MG63 (cell line): ENCODE data around the gene PYGM. TPM values are rescaled to one million over a fixed set of nuclear protein-coding genes. Genes with fewer than 3 reads are reported as not detected.

ENCODE experiments used
- DNase-seq: peaks from one replicate; pipeline ENCODE4 v3.0.0-alpha.2; 2020
- H3K27me3 ChIP-seq: fragments of 250-450 bp; sonication (Bioruptor Pico); 2 replicates; pipeline ENCODE4 v1.5.1; 2020; ENCODE audit warnings: mild to moderate bottlenecking, moderate library complexity
- H3K36me3 ChIP-seq: fragments of 250-450 bp; sonication (Bioruptor Pico); 2 replicates; pipeline ENCODE4 v1.5.1; 2020; ENCODE audit warnings: mild to moderate bottlenecking, moderate library complexity
- H3K4me3 ChIP-seq: fragments of 250-450 bp; sonication (Bioruptor Pico); 2 replicates; pipeline ENCODE4 v1.5.1; 2020; ENCODE audit warnings: mild to moderate bottlenecking, moderate library complexity
- H3K9me3 ChIP-seq: fragments of 250-450 bp; sonication (Bioruptor Pico); 2 replicates; pipeline ENCODE4 v1.5.1; 2020; ENCODE audit warnings: mild to moderate bottlenecking, moderate library complexity
- total RNA-seq: library from RNA; depleted of rRNA; stranded (reverse); fragments of >200 nt; shearing (Covaris generic); gene quantifications from 2 replicates; pipeline ENCODE4 v1.2.3, GENCODE V29; 2014; ENCODE audit warnings: low replicate concordance

Gene PYGM
- total RNA-seq, 1 experiment from 2014 or later = not detected

- peaks cover 57% of the 10 kb centered on the region for H3K36me3 ChIP-seq
These were observed 17.1 kb upstream of the PYGM start for GRCh38 chr11:64776875-64777274.

DNA sequence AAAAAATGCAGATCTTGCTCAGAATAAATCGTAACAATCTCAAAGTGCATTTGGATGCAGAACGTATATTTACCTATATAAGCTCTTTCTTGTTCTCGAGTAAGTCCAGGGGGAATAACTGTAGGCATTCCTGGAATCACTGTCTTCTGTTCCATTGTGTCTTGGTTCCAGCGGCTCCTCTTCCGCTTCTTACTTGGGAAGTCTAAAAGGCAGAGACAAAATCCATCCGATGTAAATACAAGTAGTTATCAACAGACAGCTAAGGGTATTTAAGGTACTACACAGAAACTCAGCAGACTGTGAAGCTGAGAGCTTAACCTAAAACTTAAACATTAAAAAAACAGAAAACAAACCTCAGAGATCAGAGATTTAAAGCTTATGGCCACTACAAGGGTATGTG, 16.7 kb upstream of the PYGM start:
- Histone ChIP-seq H3K4me3 (peak overlapping the region; percentile 95), H3K9me3 (no peaks in the 10 kb centered on the region), H3K27me3 (no peaks in the 10 kb centered on the region), H3K36me3 (peaks cover 61% of the 10 kb centered on the region)
- DNase-seq = no peak

More at GRCh38 chr11:64776875-64777274, 17.1 kb upstream of the PYGM start:
- no peaks in the 10 kb centered on the region for H3K9me3 ChIP-seq
- peak overlapping the region; percentile 95 for H3K4me3 ChIP-seq
- DNase-seq = no peak
- H3K27me3 ChIP-seq = no peaks in the 10 kb centered on the region

DNA sequence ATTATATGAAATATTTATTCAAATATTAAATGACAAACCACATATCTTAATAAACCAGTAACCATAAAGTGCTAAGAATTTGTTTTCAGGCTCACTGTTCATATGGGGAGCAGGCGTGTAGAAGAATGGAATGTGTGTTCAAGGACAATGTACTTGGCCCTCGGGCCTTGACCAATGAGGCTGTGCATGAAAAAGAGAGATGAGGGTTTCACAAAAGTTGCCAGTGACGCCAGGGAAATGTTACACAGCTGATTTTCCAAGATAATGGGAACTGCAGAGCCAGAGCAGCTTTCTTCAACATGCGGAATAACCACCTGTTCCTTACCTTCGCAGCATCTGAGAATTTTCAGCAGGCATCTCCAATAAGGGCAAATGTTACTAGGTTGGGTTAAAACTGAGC, 14.4 kb upstream of the PYGM start:
- Histone ChIP-seq H3K4me3 (no peak overlapping the region), H3K27me3 (no peaks in the 10 kb centered on the region), H3K36me3 (peaks cover 84% of the 10 kb centered on the region), H3K9me3 (no peaks in the 10 kb centered on the region)
- no peak for DNase-seq

GRCh38 chr11:64772303-64773018, 12.7 kb upstream of the PYGM start:
- no peak overlapping the region for H3K4me3 ChIP-seq
- H3K9me3 ChIP-seq = no peaks in the 10 kb centered on the region
- no peak for DNase-seq
- no peaks in the 10 kb centered on the region for H3K27me3 ChIP-seq
- peaks cover 100% of the 10 kb centered on the region for H3K36me3 ChIP-seq

- H3K27me3 ChIP-seq = no peaks in the 10 kb centered on the region
- DNase-seq = no peak
- peaks cover 100% of the 10 kb centered on the region for H3K36me3 ChIP-seq
- H3K9me3 ChIP-seq = no peaks in the 10 kb centered on the region
- H3K4me3 ChIP-seq = no peak overlapping the region
These were observed 12.1 kb upstream of the PYGM start for GRCh38 chr11:64771861-64772260.

GRCh38 chr11:64770120-64770519, 10.3 kb upstream of the PYGM start:
- Histone ChIP-seq H3K4me3 (no peak overlapping the region), H3K27me3 (no peaks in the 10 kb centered on the region), H3K36me3 (peaks cover 92% of the 10 kb centered on the region), H3K9me3 (no peaks in the 10 kb centered on the region)
- no peak for DNase-seq

GRCh38 chr11:64769283-64769682, 9.5 kb upstream of the PYGM start:
- no peak for DNase-seq

DNA sequence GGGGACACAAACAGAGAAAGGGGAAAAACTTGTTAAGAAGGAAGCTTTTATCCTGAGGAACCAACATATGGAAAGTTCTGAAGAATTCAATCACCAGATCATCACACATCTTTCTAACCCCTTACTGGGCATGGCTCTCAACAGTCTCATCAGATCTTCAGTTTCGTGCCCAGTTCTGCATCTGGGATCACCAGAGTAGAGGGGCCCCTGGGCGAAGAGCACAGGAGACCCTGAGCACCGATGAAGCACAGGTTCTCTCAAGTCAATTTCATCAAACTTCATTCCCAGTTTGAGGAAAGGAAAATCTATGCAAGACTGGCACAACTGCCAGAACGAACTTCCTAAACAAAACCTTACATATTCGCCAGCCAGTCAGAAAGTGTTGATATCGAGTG, 8.5 kb upstream of the PYGM start:
- DNase-seq = no peak
- H3K9me3 ChIP-seq = no peaks in the 10 kb centered on the region
- H3K36me3 ChIP-seq = peaks cover 92% of the 10 kb centered on the region
- H3K4me3 ChIP-seq = no peak overlapping the region
- H3K27me3 ChIP-seq = no peaks in the 10 kb centered on the region

More at GRCh38 chr11:64769283-64769682, 9.5 kb upstream of the PYGM start:
- no peak overlapping the region for H3K4me3 ChIP-seq
- peaks cover 92% of the 10 kb centered on the region for H3K36me3 ChIP-seq
- H3K27me3 ChIP-seq = no peaks in the 10 kb centered on the region
- H3K9me3 ChIP-seq = no peaks in the 10 kb centered on the region

- H3K9me3 ChIP-seq = no peaks in the 10 kb centered on the region
- H3K27me3 ChIP-seq = no peaks in the 10 kb centered on the region
- H3K36me3 ChIP-seq = peaks cover 92% of the 10 kb centered on the region
- no peak overlapping the region for H3K4me3 ChIP-seq
- peak; percentile 50 for DNase-seq
These were observed 7.8 kb upstream of the PYGM start for GRCh38 chr11:64767344-64768299.

DNA sequence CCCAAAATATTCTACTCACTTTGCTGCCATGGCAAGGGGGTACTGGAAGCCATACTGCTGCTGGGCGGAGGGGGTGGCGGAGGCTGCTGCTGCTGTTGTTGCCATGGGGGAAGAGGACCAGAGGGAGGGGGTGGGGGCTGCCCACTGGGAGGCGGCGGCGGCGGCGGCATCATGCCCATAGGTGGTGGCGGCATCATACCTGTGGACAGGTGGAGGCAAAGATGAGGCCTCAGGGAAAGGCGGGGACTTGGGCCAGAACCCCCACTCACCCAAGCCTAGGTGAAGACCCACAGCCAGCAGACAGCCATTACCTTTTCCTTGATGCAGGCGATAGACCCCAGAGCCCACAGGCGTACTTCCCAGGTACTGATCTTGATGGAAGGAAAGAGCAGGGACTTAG, 7.1 kb upstream of the PYGM start:
- DNase-seq = no peak
- Histone ChIP-seq H3K27me3 (no peaks in the 10 kb centered on the region), H3K36me3 (peaks cover 90% of the 10 kb centered on the region), H3K4me3 (no peak overlapping the region), H3K9me3 (no peaks in the 10 kb centered on the region)

- Histone ChIP-seq H3K36me3 (peaks cover 82% of the 10 kb centered on the region), H3K4me3 (no peak overlapping the region), H3K9me3 (no peaks in the 10 kb centered on the region), H3K27me3 (no peaks in the 10 kb centered on the region)
- DNase-seq = no peak
These were observed 6.3 kb upstream of the PYGM start for GRCh38 chr11:64765851-64766665.

- no peak overlapping the region for H3K4me3 ChIP-seq
- no peaks in the 10 kb centered on the region for H3K9me3 ChIP-seq
- H3K27me3 ChIP-seq = no peaks in the 10 kb centered on the region
- no peak for DNase-seq
- H3K36me3 ChIP-seq = peaks cover 75% of the 10 kb centered on the region
These were observed 5.6 kb upstream of the PYGM start for GRCh38 chr11:64765291-64765850.

- DNase-seq = no peak
- no peaks in the 10 kb centered on the region for H3K9me3 ChIP-seq
- no peak overlapping the region for H3K4me3 ChIP-seq
- H3K27me3 ChIP-seq = no peaks in the 10 kb centered on the region
- H3K36me3 ChIP-seq = peaks cover 69% of the 10 kb centered on the region
These were observed 5.0 kb upstream of the PYGM start for GRCh38 chr11:64764753-64765152.

- DNase-seq = no peak
- Histone ChIP-seq H3K9me3 (no peaks in the 10 kb centered on the region), H3K36me3 (peaks cover 62% of the 10 kb centered on the region), H3K4me3 (no peak overlapping the region), H3K27me3 (no peaks in the 10 kb centered on the region)
These were observed 4.4 kb upstream of the PYGM start for GRCh38 chr11:64764040-64764611.

- Histone ChIP-seq H3K36me3 (peaks cover 57% of the 10 kb centered on the region), H3K27me3 (no peaks in the 10 kb centered on the region), H3K4me3 (no peak overlapping the region), H3K9me3 (no peaks in the 10 kb centered on the region)
- DNase-seq = no peak
These were observed 3.8 kb upstream of the PYGM start for GRCh38 chr11:64763526-64764039.
